Testis (tissue), 2 donors: Measurements from ENCODE around the gene NCOA6.

Experiments used
- CTCF ChIP-seq, 3 experiments: fragments of 450-650 bp in 2 of 3; fragments of 200-600 bp in 1 of 3; sonication (generic) in 1 of 3; IDR thresholded peaks; one replicate each; pipeline ENCODE4 v1.5.1; 2016 to 2019; ENCODE audit warnings: antibody characterized with exemption in 3 of 3, mild to moderate bottlenecking in 2 of 3, moderate library complexity in 1 of 3
- POLR2A ChIP-seq: fragments of 450-650 bp; IDR thresholded peaks from one replicate; pipeline ENCODE4 v1.6.1; 2017; ENCODE audit warnings: antibody characterized with exemption, mild to moderate bottlenecking, moderate library complexity

- TF ChIP-seq CTCF (IDR thresholded peaks at IDR 0.05) (no peak), POLR2A (no peak)
These were observed 75.0 kb downstream of the NCOA6 start for GRCh38 chr20:34750484-34750883.
